Right lobe of liver (tissue), 4 donors: ENCODE measurements around the gene DNMT3B.

Experiments used
- CTCF ChIP-seq, 4 donors: fragments of 200-600 bp in 3 of 4; fragments of 450-650 bp in 1 of 4; IDR thresholded peaks; one replicate each; pipeline versions ENCODE4 v1.5.1 to v1.8.0; 2016 to 2022; ENCODE audit warnings: antibody characterized with exemption in 4 of 4, mild to moderate bottlenecking in 2 of 4
- POLR2A ChIP-seq: fragments of 450-650 bp; IDR thresholded peaks from one replicate; pipeline ENCODE4 v1.6.1; 2017; ENCODE audit warnings: antibody characterized with exemption, mild to moderate bottlenecking
- donor health status: DM: no; HTN: no; CAD: no.
- donor health status: DM: no; HTN: no; CAD: no.
- donor health status: DM: no; HTN: yes; CAD: no.

- TF ChIP-seq CTCF (IDR thresholded peaks at IDR 0.05) (no peak), POLR2A (no peak)
Observed at GRCh38 chr20:32718749-32719348, 43.3 kb upstream of the DNMT3B start.
